ENCODE results near the gene PGAM5.

GRCh38 chr12:132761032-132761920 lies 50.6 kb downstream of the PGAM5 start, which contains the start of gene ANKLE2:
- TF ChIP-seq, protein P1, sequence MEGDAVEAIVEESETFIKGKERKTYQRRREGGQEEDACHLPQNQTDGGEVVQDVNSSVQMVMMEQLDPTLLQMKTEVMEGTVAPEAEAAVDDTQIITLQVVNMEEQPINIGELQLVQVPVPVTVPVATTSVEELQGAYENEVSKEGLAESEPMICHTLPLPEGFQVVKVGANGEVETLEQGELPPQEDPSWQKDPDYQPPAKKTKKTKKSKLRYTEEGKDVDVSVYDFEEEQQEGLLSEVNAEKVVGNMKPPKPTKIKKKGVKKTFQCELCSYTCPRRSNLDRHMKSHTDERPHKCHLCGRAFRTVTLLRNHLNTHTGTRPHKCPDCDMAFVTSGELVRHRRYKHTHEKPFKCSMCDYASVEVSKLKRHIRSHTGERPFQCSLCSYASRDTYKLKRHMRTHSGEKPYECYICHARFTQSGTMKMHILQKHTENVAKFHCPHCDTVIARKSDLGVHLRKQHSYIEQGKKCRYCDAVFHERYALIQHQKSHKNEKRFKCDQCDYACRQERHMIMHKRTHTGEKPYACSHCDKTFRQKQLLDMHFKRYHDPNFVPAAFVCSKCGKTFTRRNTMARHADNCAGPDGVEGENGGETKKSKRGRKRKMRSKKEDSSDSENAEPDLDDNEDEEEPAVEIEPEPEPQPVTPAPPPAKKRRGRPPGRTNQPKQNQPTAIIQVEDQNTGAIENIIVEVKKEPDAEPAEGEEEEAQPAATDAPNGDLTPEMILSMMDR (IDR thresholded peaks at IDR 0.05), result no peak
- no peak for TF ChIP-seq ZFX (IDR thresholded peaks at IDR 0.05; ENCODE audit: borderline replicate concordance)
